Measurements from ENCODE around the gene KRT4.

The KRT4 gene

GRCh38 chr12:52813885-52814709 lies at the start of gene KRT4:
TSS of gene KRT4 (minus strand) at chr12:52814116. CDS start at chr12:52814058, 58 bp downstream.
- in situ Hi-C loops (cut with MboI; ENCODE audit: low sequenced_read_pairs), result no loop called here

- in situ Hi-C loops (cut with MboI; ENCODE audit: low sequenced_read_pairs), result loop anchor here (25.0 kb wide), 1 partner anchor 475 kb away; the partner anchor contains the start of gene KRT84
These were observed 48.1 kb upstream of the KRT4 start for GRCh38 chr12:52862023-52862422.

DNA sequence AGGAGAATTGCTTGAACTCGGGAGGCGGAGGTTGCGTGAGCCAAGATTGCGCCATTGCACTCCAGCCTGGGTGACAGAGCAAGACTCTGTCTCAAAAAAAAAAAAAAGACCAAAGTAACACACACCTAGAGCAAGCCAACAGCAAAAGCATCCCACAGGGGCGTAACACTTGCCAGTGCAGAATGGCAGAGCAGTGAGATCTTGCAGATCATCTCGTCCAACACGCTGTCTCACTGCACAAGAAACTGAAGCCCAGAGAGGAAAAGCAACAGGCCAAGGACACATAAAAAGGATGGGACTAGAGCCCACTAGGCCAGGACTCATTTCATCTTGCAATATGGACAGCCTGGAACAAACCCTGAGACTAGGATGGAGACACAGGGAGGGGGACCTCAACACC lies 47.6 kb upstream of the KRT4 start:
- in situ Hi-C loops (cut with MboI; ENCODE audit: low sequenced_read_pairs), result loop anchor here (25.0 kb wide), 1 partner anchor 474 kb away; the partner anchor contains the start of gene KRT84

DNA sequence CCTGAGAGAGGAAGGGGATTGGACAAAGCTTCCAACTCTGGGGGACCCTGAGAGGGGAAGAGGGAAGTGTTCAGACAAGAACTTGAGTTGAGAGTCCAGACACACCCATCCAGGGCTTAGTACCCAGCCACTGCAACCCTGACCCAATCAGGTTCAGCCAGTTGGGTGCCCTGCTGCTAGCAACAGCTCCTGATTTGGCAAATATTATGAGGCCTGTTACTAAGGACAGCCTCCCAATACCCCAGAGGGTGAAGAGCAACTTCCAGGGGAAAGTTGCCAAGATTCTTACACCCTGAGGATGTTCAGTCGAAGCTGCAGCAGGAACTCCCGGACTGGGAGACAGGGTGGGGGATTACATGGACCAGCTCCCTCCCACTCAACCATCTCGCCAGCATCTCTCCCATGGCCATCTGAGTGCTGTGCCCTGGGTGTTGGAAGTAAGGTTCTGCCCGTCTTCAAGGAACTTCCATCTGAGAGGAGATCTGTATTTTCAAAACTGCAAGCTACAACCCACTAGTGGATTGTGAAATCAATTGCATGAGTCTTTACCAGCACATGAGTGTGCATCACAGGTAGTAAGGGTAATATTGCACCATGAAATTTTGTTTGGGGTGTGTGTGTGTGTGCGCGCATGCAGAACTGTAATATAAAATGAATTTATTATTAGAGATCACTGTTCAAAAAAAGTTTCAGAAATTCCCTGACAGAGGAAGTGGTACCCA lies 46.3 kb upstream of the KRT4 start:
- in situ Hi-C loops (cut with MboI; ENCODE audit: low sequenced_read_pairs), result loop anchor here (25.0 kb wide), 1 partner anchor 473 kb away; the partner anchor contains the start of gene KRT84

- in situ Hi-C loops (cut with MboI; ENCODE audit: low sequenced_read_pairs), result loop anchor here (25.0 kb wide), 1 partner anchor 470 kb away; the partner anchor contains the start of gene KRT84
These were observed 43.6 kb upstream of the KRT4 start for GRCh38 chr12:52857500-52857899.

DNA sequence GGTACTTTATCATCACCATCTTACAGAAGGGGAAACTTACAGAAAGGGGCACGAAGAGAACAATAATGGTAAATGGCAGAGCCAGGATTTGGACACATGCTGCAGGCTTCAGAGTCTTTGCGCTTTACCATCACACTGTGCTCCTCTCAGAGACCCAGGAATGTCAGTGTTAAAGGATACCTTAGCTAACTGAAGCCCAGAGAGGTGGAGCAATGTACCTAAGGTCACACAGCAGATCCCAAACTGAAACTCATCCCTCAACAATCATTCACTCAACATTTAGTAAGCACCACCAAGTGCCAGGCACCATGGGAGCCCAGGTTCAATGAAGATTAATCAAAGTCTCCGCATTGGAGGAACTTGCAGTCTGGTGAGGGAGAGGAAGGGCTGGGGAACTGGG lies 42.9 kb upstream of the KRT4 start:
- in situ Hi-C loops (cut with MboI; ENCODE audit: low sequenced_read_pairs), result loop anchor here (25.0 kb wide), 1 partner anchor 469 kb away; the partner anchor contains the start of gene KRT84

GRCh38 chr12:52856077-52856476 lies 42.2 kb upstream of the KRT4 start:
- in situ Hi-C loops (cut with MboI; ENCODE audit: low sequenced_read_pairs), result loop anchor here (25.0 kb wide), 1 partner anchor 469 kb away; the partner anchor contains the start of gene KRT84

DNA sequence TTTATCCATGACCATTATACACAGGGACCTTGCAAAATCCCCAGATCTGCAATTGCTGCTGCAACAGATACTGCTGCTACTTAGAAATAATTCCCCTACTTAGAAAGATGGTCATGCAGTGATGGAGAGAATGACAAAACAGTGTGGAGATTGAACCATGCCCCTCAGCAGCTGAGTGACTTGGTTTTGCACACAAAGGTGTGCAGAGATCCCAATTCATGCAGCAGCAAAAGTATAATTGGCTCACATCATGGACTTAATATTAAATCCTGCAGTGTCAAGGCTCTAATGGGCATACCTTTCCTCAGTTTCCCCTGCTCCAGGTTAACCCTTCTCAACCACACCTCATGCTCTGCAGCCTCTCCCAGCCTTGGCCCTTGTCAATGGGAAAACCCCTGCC lies 37.9 kb upstream of the KRT4 start:
- in situ Hi-C loops (cut with MboI; ENCODE audit: low sequenced_read_pairs), result loop anchor here (25.0 kb wide), 1 partner anchor 464 kb away; the partner anchor contains the start of gene KRT84

GRCh38 chr12:52850681-52851080 lies 36.8 kb upstream of the KRT4 start:
- in situ Hi-C loops (cut with MboI; ENCODE audit: low sequenced_read_pairs), result loop anchor here (25.0 kb wide), 1 partner anchor 463 kb away; the partner anchor contains the start of gene KRT84

- in situ Hi-C loops (cut with MboI; ENCODE audit: low sequenced_read_pairs), result no loop called here
These were observed 35.6 kb upstream of the KRT4 start for GRCh38 chr12:52849511-52849910.

DNA sequence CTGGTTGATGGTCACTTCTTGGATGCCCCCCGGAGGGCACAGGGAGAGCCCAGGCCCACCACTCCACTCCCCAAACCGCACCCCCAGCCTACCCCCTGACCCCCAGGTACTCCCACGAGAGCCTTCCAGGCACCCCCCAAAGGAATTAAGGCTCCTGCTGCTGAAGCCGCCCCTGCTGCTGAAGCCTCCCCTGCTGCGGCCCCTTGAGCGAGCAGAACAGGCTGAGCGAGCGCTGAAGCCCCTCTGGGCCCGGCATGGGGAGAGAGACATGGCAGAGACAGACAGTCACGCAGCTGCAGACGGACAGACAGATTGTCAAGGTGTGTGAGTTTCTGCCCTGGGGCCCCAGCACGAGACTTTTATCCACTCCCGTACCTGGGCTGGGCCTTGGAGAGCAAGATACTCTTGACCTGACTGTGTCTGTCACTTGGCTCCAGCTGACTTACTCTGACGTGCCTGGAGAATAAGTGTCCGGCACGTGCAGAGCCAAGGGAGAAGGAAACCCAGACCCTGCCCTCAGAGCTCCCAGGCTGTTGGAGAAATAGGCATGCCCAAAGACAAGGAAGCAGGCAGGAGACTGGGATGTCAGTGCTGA lies 34.8 kb upstream of the KRT4 start, which contains the start of gene KRT78:
Gene KRT78 (minus strand): TSS at position 334 of the 595 bp plus-strand sequence. CDS start 64 bp downstream, at position 270.
- in situ Hi-C loops (cut with MboI; ENCODE audit: low sequenced_read_pairs), result no loop called here

DNA sequence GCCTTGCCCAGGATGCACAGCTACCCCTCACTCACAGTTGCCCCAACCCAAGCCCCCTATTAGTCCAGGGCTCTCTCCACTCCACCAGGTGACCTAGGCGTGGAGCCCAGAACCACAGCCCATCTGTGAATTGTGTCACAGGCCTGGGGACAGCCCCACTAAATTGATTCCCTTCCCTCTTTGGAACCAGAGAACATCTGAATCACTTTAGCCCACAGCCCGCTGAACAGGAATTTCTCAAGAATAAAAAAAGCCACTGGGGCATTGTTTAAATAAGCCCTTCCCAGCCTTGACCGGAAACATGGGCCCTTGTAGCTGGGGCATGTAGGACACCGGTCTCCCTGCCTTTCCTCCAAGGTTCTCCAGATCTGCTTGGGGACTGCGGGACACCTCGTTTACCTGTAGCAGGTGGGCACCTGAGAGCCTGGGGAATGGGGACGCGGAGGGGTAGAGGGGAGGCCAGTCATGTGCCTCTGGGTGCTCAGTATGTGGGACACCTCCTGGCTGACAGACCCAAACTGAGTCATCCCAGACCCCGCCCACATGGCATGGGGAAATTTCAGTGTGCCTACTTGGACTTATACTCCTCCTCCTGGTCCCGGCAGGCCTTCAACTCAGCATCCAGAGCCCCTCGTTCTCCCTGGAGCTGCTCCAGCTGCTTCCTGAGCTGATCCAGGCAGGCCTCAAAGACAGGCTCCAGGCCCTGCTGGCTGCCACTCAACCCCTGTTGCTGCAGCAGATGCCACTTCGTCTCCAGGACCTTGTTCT lies 33.6 kb upstream of the KRT4 start:
- in situ Hi-C loops (cut with MboI; ENCODE audit: low sequenced_read_pairs), result no loop called here

DNA sequence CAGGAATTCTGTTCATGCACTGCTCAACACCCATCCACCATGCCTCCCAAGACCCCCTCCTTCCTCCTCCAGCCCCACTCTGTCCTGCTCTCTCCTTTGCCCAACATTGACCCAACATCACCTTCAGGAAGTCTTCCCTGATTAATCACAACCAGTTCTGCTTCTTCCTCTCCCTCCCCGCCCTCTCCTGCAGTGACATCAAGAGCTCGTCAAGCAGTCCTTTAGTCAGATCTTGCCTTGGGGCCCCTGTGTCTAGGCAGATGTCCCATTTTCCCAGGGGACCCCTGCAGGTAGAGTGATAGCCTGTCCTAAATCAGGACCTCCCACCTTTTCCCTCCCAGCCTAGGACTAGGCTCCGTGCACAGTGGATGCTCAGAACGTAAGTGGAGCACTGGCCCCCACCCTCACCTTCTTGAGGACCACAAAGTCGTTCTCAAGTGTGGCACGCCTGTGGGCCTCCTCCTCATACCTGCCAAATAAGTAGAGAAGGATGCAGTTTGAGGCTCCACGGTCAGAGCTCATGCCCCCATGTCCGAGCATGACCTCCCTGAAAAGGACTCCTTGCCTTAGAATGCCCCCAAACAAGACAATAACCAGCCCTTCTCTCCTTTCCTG lies 32.5 kb upstream of the KRT4 start:
- in situ Hi-C loops (cut with MboI; ENCODE audit: low sequenced_read_pairs), result no loop called here

DNA sequence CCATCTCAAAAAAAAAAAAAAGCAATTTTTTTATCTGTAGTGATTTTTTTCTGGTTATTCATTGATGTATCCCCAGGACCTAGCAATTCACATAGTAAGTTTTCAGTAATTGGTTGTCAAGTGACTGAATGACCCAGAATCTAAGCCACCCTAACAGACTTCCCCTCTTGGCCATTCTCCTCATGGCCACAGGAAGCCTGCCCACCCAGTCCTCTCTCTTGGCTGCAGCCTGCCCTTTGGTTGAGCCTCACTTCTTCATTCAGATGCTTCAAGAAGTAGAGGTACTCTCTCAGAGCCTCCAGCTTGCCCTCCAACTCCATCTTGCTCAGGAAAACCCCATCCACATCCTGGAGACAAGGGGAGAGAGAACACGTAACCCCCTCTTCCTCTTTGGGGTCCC lies 32.0 kb upstream of the KRT4 start:
- in situ Hi-C loops (cut with MboI; ENCODE audit: low sequenced_read_pairs), result no loop called here

- in situ Hi-C loops (cut with MboI; ENCODE audit: low sequenced_read_pairs), result no loop called here
These were observed 30.5 kb upstream of the KRT4 start for GRCh38 chr12:52844386-52844785.

DNA sequence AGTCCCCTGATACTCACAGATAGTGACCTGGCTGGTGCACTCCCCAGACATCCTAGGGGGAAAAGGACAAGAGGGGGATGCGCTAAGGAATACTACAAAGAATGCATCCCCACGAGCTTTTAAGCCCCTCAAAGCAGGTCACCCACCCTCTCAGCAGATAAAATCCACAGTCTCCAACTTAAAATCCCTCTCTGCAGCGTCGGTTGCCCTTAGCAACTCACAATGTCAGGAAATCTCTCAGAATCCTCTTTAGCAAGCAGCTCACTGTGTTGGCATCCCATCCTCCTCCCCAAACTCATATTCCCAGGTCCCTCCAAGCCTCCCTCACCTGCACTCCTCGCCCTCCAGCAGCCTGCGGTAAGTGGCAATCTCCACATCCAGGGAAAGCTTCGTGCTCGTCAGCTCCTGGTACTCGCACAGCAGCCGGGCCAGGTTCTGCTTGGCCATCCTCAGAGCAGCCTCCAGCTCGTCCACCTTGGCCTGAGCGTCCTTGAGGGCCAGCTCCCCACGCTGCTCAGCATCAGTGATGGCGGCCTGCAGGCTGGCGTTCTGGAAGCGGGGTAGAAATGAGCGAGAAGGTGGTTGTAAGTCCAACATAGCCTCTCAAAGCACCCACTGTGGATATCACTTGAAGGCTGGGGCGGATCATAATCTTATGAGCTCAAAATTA lies 25.7 kb upstream of the KRT4 start:
- in situ Hi-C loops (cut with MboI; ENCODE audit: low sequenced_read_pairs), result no loop called here

- in situ Hi-C loops (cut with MboI; ENCODE audit: low sequenced_read_pairs), result no loop called here
These were observed 24.9 kb upstream of the KRT4 start for GRCh38 chr12:52838609-52839435.
